Muscle layer of duodenum (tissue), 2 donors: Measurements from ENCODE around the gene PPIG.
"Not testable (repeated sequence)": the region's sequence is repeated elsewhere in the genome, so short reads cannot be mapped to it uniquely, and the experiment has no call there.

Source experiments
- H3K27ac ChIP-seq: one replicate; pipeline ENCODE4 v1.7.0; 2013; ENCODE audit warnings: mild to moderate bottlenecking, low read length
- H3K27me3 ChIP-seq: one replicate; pipeline ENCODE4 v1.7.0; 2013; ENCODE audit warnings: low read depth, mild to moderate bottlenecking, control low read depth, low read length
- H3K36me3 ChIP-seq, 2 donors: one replicate each; pipeline ENCODE4 v1.7.0; 2013; ENCODE audit warnings: low read length in 2 of 2, control low read depth in 1 of 2, mild to moderate bottlenecking in 1 of 2; ENCODE audit not compliant: insufficient read depth in 2 of 2, control insufficient read depth in 1 of 2
- H3K4me1 ChIP-seq, 2 donors: one replicate each; pipeline ENCODE4 v1.7.0; 2013; ENCODE audit warnings: low read length in 2 of 2, mild to moderate bottlenecking in 2 of 2, control low read depth in 1 of 2, moderate library complexity in 1 of 2; ENCODE audit not compliant: insufficient read depth in 2 of 2, control insufficient read depth in 1 of 2
- H3K4me3 ChIP-seq, 2 donors: one replicate each; pipeline ENCODE4 v1.7.0; 2013; ENCODE audit warnings: low read length in 2 of 2, low read depth in 1 of 2, mild to moderate bottlenecking in 1 of 2
- H3K9me3 ChIP-seq, 2 donors: one replicate each; pipeline ENCODE4 v1.7.0; 2013; ENCODE audit warnings: low read length in 2 of 2, control low read depth in 1 of 2, mild to moderate bottlenecking in 1 of 2; ENCODE audit not compliant: control insufficient read depth in 1 of 2
- donor health status: healthy.

Gene PPIG

DNA sequence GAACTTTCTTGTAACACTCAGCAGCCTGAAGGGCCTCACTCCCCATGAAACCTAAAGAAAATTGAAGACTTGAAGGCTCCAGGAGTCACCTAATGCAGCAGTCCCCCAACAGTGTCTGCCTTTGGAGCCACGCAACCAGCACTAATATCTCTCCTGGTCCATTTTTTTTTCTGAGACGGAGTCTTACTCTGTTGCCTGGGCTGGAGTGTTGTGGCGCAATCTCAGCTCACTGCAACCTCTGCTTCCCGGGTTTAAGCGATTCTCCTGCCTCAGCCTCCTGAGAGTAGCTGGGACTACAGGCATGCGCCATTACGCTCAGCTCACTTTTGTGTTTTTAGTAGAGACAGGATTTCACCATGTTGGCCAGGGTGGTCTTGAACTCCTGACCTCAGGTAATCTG, 12.4 kb downstream of the PPIG start:
- not testable (repeated sequence) for H3K4me1 ChIP-seq, H3K4me3 ChIP-seq, H3K9me3 ChIP-seq, H3K36me3 ChIP-seq, H3K27ac ChIP-seq, H3K27me3 ChIP-seq

DNA sequence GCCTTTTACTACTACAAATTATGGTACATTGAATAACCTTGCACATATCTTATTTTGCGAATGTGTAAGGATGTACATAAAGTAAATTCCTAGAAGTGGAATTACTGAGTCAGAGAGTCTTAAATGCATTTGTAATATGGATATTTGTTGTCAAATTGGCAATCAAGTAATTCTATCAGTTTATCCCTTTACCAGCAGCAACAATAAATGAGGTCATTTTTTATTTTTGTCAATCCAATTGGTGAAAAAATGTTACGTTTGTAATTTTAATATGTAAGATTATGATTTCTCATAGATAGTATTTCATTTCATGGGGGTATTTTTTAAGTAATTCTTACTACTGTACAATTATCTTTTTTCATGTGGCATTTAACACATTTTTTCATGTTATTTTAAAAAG, 14.8 kb downstream of the PPIG start:
- no peaks in the 10 kb centered on the region for H3K9me3 ChIP-seq
- no peak overlapping the region for H3K4me3 ChIP-seq
- no peaks in the 10 kb centered on the region for H3K27me3 ChIP-seq
- H3K36me3 ChIP-seq: no peaks in the 10 kb centered on the region
- H3K4me1 ChIP-seq: no peaks in the 10 kb centered on the region
- H3K27ac ChIP-seq: no peak overlapping the region

DNA sequence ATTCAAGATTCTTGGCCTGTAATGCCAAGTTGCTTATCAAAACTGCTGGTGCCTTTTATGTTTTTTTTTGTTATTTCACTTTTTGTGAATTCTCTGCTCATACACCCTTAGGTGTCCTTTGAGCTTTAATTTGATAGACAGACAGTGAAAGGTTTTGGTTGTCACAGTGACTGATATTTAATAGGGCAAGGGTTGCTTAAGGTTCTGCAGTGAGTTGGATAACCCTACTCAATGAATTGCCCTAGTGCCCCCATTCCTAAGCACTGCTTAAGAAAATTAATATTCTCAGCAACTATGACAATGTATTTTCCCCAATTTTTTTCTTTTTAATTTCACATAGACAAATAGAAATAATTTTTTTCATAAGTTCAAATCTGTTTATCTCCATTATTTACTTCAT, 15.4 kb downstream of the PPIG start:
- peaks cover 0 to 4% of the 10 kb centered on the region in 2 donors for H3K36me3 ChIP-seq
- H3K9me3 ChIP-seq: no peaks in the 10 kb centered on the region
- no peak overlapping the region for H3K27ac ChIP-seq
- H3K4me1 ChIP-seq: no peaks in the 10 kb centered on the region
- no peak overlapping the region for H3K4me3 ChIP-seq
- H3K27me3 ChIP-seq: no peaks in the 10 kb centered on the region

DNA sequence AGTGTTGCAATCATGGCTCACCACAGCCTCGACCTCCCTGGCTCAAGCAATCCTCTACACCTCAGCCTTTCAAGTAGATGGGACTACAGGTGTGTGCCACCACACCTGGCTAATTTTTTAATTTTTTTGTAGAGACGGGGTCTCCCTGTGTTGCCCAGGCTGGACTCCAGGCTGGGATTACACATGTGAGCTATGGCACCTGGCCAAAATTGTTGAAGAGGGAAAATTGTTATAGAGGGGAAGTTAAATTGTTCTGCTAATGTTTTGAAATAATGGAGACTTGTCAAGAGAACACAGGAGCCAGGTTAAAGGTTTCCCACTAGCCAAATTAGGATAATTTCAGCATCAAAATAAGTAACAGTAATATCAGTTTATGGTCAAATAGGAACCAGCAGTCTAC, 25.1 kb downstream of the PPIG start:
- H3K4me1 ChIP-seq: no peaks in the 10 kb centered on the region
- H3K27me3 ChIP-seq: no peaks in the 10 kb centered on the region
- H3K36me3 ChIP-seq: peaks cover 38 to 56% of the 10 kb centered on the region in 2 donors
- no peaks in the 10 kb centered on the region for H3K9me3 ChIP-seq
- H3K4me3 ChIP-seq: no peak overlapping the region
- no peak overlapping the region for H3K27ac ChIP-seq

DNA sequence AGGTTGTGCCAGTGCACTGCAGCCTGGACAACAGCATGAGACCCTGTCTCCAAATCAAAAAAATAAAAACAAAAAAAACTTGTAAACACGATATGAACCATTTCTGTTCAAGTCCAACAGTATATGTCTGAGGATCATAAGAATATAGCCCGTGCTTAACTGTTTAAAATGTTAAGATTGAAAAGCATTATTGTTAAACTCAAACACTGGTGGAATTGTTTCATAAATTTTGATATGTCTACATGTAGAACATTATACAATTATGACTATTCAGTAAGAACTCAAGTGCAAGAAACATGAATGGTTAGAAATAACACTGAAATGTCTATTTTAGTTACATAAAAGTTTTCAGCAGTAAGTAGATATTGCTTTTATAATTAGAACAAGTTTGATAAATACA, 29.7 kb downstream of the PPIG start:
- Histone ChIP-seq H3K27ac (no peak overlapping the region), H3K4me1 (no peaks in the 10 kb centered on the region), H3K9me3 (no peaks in the 10 kb centered on the region), H3K27me3 (no peaks in the 10 kb centered on the region), H3K36me3 (peaks cover 41 to 58% of the 10 kb centered on the region in 2 donors), H3K4me3 (no peak overlapping the region)

DNA sequence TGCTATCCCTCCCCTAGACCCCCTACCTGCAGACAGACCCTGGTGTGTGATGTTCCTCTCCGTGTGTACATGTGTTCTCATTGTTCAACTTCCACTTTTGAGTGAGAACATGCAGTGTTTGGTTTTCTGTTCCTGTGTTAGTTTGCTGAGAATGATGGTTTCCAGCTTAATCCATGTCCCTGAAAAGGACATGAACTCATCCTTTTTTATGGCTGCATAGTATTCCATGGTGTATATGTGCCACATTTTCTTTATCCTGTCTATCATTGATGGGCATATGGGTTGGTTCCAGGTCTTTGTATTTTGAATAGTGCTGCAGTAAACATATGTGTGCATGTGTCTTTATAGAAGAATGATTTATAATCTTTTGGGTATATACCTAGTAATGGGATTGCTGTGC, 31.8 kb downstream of the PPIG start:
- not testable (repeated sequence) for H3K9me3 ChIP-seq, H3K27me3 ChIP-seq, H3K4me3 ChIP-seq, H3K4me1 ChIP-seq, H3K27ac ChIP-seq
- H3K36me3 ChIP-seq: peaks cover 29 to 43% of the 10 kb centered on the region in 2 donors

DNA sequence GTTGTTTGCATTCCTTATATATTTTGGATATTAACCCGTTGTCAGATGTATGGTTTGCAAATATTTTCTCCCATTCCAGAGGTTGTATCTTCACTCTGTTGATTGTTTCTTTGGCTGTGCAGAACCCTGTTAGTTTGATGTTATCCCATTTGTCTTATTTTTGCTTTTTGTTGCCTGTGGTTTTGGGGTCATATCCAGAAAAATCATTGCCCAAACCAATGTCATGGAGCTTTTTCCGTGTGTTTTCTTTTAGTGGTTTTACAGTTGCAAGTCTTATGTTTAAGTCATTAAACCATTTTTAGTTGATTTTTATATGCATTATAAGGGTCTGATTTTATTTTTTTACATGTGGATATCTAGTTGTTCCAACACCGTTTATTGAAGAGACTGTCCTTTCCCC, 35.8 kb downstream of the PPIG start:
- Histone ChIP-seq H3K4me1 (peaks cover 0 to 4% of the 10 kb centered on the region in 2 donors), H3K4me3 (no peak overlapping the region), H3K9me3 (no peaks in the 10 kb centered on the region), H3K36me3 (peaks cover 23 to 24% of the 10 kb centered on the region in 2 donors), H3K27me3 (no peaks in the 10 kb centered on the region), H3K27ac (no peak overlapping the region)

DNA sequence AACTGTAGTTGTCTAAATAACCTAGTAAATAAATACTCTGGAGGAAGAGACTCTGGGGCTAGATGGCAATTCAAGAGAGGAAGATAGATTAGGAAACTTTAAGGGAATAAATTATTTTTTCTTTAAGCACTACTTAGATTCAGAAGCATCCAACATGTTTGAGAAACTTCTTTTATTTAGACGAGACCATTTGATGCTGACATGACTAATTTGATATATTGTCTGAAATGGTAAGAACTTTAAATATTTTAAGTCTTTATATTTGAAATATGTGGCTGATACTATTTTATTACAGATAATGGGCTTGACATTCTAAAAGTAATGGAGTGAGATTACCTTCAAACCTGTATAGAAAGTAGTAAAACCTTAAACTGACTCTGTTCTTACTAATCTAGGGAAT, 36.4 kb downstream of the PPIG start:
- peaks cover 17 to 20% of the 10 kb centered on the region in 2 donors for H3K36me3 ChIP-seq
- H3K4me1 ChIP-seq: peaks cover 0 to 4% of the 10 kb centered on the region in 2 donors
- no peak overlapping the region for H3K4me3 ChIP-seq

DNA sequence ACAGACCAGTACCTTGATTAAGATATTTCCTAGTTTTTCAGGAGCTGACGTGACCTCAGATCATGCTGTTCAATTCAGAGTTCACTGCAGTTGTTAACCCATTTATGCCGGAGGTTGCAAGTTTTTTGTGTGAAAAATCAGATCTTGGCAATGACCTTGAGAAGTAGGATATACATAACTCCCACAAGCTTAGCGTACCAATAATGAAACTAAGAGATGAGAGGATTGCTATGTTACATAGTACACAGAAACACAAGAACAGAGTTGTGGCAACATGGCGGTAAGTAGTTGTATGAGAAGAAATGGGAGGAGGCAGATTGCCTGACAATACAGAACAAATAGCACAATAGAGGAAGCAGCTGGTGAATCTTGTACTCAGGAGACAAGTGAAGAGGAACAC, 39.1 kb downstream of the PPIG start:
- Histone ChIP-seq H3K36me3 (peaks cover 17 to 22% of the 10 kb centered on the region in 2 donors), H3K27ac (no peak overlapping the region), H3K9me3 (no peaks in the 10 kb centered on the region), H3K27me3 (no peaks in the 10 kb centered on the region), H3K4me3 (no peak overlapping the region), H3K4me1 (peaks cover 0 to 4% of the 10 kb centered on the region in 2 donors)

More for the DNA sequence above, 36.4 kb downstream of the PPIG start:
- Histone ChIP-seq H3K9me3 (no peaks in the 10 kb centered on the region), H3K27ac (no peak overlapping the region), H3K27me3 (no peaks in the 10 kb centered on the region)

DNA sequence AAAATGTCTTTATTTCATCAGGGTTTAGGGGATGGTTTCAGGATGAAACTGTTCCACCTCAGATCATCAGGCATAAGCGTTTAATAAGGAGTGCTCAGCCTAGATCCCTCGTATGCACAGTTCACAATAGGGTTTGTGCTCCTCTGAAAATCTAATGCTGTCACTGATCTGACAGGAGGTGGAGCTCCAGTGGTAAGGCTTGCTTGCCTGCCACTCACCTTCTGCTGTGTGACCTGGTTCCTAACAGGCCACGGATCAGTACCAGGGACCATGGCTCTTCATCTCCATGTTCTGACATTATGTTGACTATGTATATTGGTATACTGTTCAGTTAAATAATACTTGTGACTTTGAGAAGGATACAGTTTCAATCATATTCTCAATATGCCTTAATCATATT, 41.6 kb downstream of the PPIG start:
- peaks cover 0 to 4% of the 10 kb centered on the region in 2 donors for H3K4me1 ChIP-seq
- H3K4me3 ChIP-seq: no peak overlapping the region
- no peaks in the 10 kb centered on the region for H3K27me3 ChIP-seq
- H3K27ac ChIP-seq: no peak overlapping the region
- H3K9me3 ChIP-seq: no peaks in the 10 kb centered on the region
- H3K36me3 ChIP-seq: peaks cover 17% of the 10 kb centered on the region in 2 donors

DNA sequence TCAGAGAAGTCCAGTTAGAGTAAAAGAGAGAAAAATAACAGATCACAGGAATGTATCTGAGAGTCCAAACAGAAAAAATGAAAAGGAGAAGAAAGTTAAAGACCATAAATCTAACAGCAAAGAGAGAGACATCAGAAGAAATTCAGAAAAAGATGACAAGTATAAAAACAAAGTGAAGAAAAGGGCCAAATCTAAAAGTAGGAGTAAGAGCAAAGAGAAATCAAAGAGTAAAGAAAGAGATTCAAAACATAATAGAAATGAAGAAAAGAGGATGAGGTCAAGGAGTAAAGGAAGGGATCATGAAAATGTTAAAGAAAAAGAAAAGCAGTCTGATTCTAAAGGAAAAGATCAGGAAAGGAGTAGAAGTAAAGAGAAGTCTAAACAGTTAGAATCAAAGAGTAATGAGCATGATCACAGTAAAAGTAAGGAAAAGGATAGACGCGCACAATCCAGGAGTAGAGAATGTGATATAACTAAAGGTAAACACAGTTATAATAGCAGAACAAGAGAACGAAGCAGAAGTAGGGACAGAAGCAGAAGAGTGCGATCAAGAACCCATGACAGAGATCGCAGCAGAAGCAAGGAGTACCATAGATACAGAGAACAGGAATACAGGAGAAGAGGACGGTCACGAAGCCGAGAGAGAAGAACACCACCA, 52.4 kb downstream of the PPIG start:
- peaks cover 35 to 55% of the 10 kb centered on the region in 2 donors for H3K36me3 ChIP-seq
- H3K27me3 ChIP-seq: no peaks in the 10 kb centered on the region
- H3K27ac ChIP-seq: no peak overlapping the region

DNA sequence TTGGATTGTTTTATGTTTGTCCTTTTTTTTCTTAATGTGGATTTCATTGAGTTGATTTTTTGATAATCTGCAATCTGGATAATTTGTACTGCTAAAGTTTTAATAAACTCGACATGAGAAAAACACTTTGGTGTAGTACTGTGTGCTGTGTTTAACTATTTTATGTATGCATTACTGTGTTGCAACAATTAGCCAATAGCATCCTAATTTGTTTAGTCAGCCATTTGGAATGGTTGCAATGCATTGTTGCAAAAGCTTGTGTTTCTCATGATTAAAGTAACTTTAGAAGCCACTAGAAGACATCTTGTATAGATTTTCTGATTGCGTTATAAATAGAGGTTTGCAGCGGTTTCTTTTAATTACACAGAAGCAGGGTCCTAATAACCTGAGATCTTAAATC, 53.5 kb downstream of the PPIG start:
- Histone ChIP-seq H3K27me3 (no peaks in the 10 kb centered on the region), H3K4me3 (no peak overlapping the region), H3K27ac (no peak overlapping the region), H3K4me1 (no peaks in the 10 kb centered on the region), H3K9me3 (no peaks in the 10 kb centered on the region), H3K36me3 (peaks cover 33 to 50% of the 10 kb centered on the region in 2 donors)

More for the DNA sequence above, 52.4 kb downstream of the PPIG start:
- H3K9me3 ChIP-seq: no peaks in the 10 kb centered on the region
- H3K4me3 ChIP-seq: no peak overlapping the region
- no peaks in the 10 kb centered on the region for H3K4me1 ChIP-seq
